HG03378 (cell line): Measurements from ENCODE around the gene ZNF423.

Experiments
- ATAC-seq: cut with Tn5 transposase; IDR thresholded peaks from one replicate; pipeline ENCODE4 v1.9.1; 2021; ENCODE audit warnings: mild to moderate bottlenecking, moderate library complexity; ENCODE audit not compliant: unreplicated experiment

Gene ZNF423

GRCh38 chr16:49651226-49651625 lies 204.7 kb downstream of the ZNF423 start:
- ATAC-seq = no peak

GRCh38 chr16:49650603-49651002 lies 205.3 kb downstream of the ZNF423 start:
- no peak for ATAC-seq

GRCh38 chr16:49649013-49649765 lies 206.7 kb downstream of the ZNF423 start:
- no peak for ATAC-seq

GRCh38 chr16:49647673-49648072 lies 208.2 kb downstream of the ZNF423 start:
- ATAC-seq = no peak

- ATAC-seq = no peak
Observed at GRCh38 chr16:49645263-49645662, 210.6 kb downstream of the ZNF423 start.

- no peak for ATAC-seq
Observed at GRCh38 chr16:49644145-49644463, 211.8 kb downstream of the ZNF423 start.

GRCh38 chr16:49643429-49644144 lies 212.3 kb downstream of the ZNF423 start:
- no peak for ATAC-seq

GRCh38 chr16:49641250-49641649 lies 214.7 kb downstream of the ZNF423 start:
- no peak for ATAC-seq

GRCh38 chr16:49640581-49640980 lies 215.3 kb downstream of the ZNF423 start:
- ATAC-seq = no peak

- ATAC-seq = no peak
Observed at GRCh38 chr16:49639739-49640431, 216.0 kb downstream of the ZNF423 start.

GRCh38 chr16:49638673-49639610 lies 217.0 kb downstream of the ZNF423 start:
- ATAC-seq = no peak

GRCh38 chr16:49637933-49638672 lies 217.8 kb downstream of the ZNF423 start:
- ATAC-seq = no peak

GRCh38 chr16:49637511-49637910 lies 218.4 kb downstream of the ZNF423 start:
- ATAC-seq = no peak

- no peak for ATAC-seq
Observed at GRCh38 chr16:49636608-49637007, 219.3 kb downstream of the ZNF423 start.

- no peak for ATAC-seq
Observed at GRCh38 chr16:49635591-49636581, 220.0 kb downstream of the ZNF423 start.

- no peak for ATAC-seq
Observed at GRCh38 chr16:49635009-49635350, 220.9 kb downstream of the ZNF423 start.

- ATAC-seq = no peak
Observed at GRCh38 chr16:49634235-49635008, 221.5 kb downstream of the ZNF423 start.

GRCh38 chr16:49632795-49633184 lies 223.1 kb downstream of the ZNF423 start:
- no peak for ATAC-seq
